Esophagus squamous epithelium (tissue), 4 donors: ENCODE data around the gene PTMS.

Source experiments
- POLR2A ChIP-seq, 4 donors: fragments of 450-650 bp; IDR thresholded peaks; one replicate each; pipeline ENCODE4 v1.6.1; 2017; ENCODE audit warnings: antibody characterized with exemption in 4 of 4, mild to moderate bottlenecking in 4 of 4, moderate library complexity in 3 of 4
- TF ChIP-seq, protein P1 (sequence below), 6 experiments: fragments of 450-650 bp in 4 of 6; fragments of 200-600 bp in 2 of 6; sonication (generic) in 2 of 6; IDR thresholded peaks; one replicate each; pipeline ENCODE4 v1.5.1; 2016 to 2019; ENCODE audit warnings: antibody characterized with exemption in 6 of 6, mild to moderate bottlenecking in 4 of 6, moderate library complexity in 4 of 6

DNA sequence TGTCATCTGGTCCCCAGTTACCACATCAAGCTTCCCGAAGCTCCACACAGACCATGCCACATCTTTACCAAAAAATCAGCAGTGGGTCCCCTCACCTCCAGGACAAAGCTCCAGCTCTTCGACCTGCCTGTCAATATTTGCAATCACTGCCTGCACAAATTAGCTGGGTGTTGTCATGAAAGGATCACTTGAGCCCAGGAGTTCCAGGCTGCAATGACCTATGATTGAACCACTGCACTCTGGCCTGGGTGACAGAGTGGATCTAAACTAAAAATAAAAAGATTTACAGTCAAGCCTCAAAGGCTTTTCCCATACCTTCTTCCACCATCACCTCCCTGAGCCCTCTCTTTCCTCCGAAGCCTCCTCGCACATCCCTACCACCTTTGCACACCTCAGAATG is 30.4 kb downstream of the PTMS start:
- TF ChIP-seq, protein P1, sequence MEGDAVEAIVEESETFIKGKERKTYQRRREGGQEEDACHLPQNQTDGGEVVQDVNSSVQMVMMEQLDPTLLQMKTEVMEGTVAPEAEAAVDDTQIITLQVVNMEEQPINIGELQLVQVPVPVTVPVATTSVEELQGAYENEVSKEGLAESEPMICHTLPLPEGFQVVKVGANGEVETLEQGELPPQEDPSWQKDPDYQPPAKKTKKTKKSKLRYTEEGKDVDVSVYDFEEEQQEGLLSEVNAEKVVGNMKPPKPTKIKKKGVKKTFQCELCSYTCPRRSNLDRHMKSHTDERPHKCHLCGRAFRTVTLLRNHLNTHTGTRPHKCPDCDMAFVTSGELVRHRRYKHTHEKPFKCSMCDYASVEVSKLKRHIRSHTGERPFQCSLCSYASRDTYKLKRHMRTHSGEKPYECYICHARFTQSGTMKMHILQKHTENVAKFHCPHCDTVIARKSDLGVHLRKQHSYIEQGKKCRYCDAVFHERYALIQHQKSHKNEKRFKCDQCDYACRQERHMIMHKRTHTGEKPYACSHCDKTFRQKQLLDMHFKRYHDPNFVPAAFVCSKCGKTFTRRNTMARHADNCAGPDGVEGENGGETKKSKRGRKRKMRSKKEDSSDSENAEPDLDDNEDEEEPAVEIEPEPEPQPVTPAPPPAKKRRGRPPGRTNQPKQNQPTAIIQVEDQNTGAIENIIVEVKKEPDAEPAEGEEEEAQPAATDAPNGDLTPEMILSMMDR (IDR thresholded peaks at IDR 0.05) = no peak
- TF ChIP-seq POLR2A (IDR thresholded peaks at IDR 0.05) = no peak
